ENCODE measurements around the gene MYCL.
"Not testable (repeated sequence)": the region's sequence is repeated elsewhere in the genome, so short reads cannot be mapped to it uniquely, and the experiment has no call there.

Gene MYCL

GRCh38 chr1:39915499-39916129, 13.9 kb upstream of the MYCL start:
- no peak for DNase-seq

- not testable (repeated sequence) for DNase-seq
Measured at GRCh38 chr1:39913136-39913535, 11.4 kb upstream of the MYCL start.

GRCh38 chr1:39910263-39910662, 8.5 kb upstream of the MYCL start:
- DNase-seq = no peak

GRCh38 chr1:39908534-39908933, 6.8 kb upstream of the MYCL start:
- no peak for DNase-seq

- no peak for DNase-seq
Measured at GRCh38 chr1:39907528-39908453, 6.1 kb upstream of the MYCL start.

- no peak for DNase-seq
Measured at GRCh38 chr1:39905172-39905571, 3.5 kb upstream of the MYCL start.

GRCh38 chr1:39902460-39902807, 717 bp upstream of the MYCL start:
- no peak for DNase-seq

- no peak for DNase-seq
Measured at GRCh38 chr1:39901464-39901713, 328 bp downstream of the MYCL start.

- DNase-seq = peak; percentile 51 to 81
Measured at GRCh38 chr1:39900662-39901463, 854 bp downstream of the MYCL start.

GRCh38 chr1:39899611-39900538, 1.8 kb downstream of the MYCL start:
- DNase-seq = no peak

- DNase-seq = peak; percentile 93 to 96
Measured at GRCh38 chr1:39898648-39899603, 2.8 kb downstream of the MYCL start.

- no peak for DNase-seq
Measured at GRCh38 chr1:39898191-39898590, 3.5 kb downstream of the MYCL start.

- DNase-seq = no peak
Measured at GRCh38 chr1:39896909-39897685, 4.6 kb downstream of the MYCL start.

- no peak for DNase-seq
Measured at GRCh38 chr1:39895731-39896480, 5.8 kb downstream of the MYCL start.

- no peak for DNase-seq
Measured at GRCh38 chr1:39894884-39895495, 6.7 kb downstream of the MYCL start.

- peak in 1 of 2 experiments; percentile 28 for DNase-seq
Measured at GRCh38 chr1:39892601-39893595, 8.8 kb downstream of the MYCL start.

- no peak for DNase-seq
Measured at GRCh38 chr1:39890880-39891279, 10.8 kb downstream of the MYCL start.

GRCh38 chr1:39890273-39890672, 11.4 kb downstream of the MYCL start:
- no peak for DNase-seq
